NCI-H2171 treated with DMSO at 0.1 percent for 48 hours (cell line): ENCODE results near the gene MCCD1.
"Not testable (repeated sequence)": the region's sequence is repeated elsewhere in the genome, so short reads cannot be mapped to it uniquely, and the experiment has no call there.

Source experiments
- DNase-seq: peaks from one replicate; lab custom pipeline; 2025; lab: John Stamatoyannopoulos, UW

Gene MCCD1, protein sequence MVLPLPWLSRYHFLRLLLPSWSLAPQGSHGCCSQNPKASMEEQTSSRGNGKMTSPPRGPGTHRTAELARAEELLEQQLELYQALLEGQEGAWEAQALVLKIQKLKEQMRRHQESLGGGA

DNA sequence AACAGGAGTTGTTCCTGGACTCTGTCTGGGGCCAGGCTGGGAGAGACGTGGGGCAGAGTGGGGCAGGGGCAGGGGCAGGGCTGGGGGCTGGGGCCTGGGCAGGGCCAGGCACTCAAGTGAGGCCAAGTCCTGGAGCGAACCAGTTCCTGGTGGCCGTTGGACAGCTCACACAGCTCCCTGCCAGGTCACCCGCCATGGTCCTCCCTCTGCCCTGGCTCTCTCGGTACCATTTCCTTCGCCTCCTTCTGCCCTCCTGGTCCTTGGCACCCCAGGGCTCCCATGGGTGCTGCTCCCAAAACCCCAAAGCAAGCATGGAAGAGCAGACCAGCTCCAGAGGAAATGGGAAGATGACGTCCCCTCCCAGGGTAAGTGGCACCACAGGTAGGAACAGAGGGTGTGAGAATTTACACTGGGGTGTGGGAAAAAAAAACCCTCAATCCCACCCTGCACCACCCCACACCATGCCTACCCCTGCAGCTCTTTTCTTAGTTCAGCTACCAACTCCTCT, at the start of gene MCCD1:
Gene MCCD1 (plus strand): TSS at position 142 of the 508 bp plus-strand sequence. CDS start 53 bp downstream, at position 195.
- no peak for DNase-seq

DNA sequence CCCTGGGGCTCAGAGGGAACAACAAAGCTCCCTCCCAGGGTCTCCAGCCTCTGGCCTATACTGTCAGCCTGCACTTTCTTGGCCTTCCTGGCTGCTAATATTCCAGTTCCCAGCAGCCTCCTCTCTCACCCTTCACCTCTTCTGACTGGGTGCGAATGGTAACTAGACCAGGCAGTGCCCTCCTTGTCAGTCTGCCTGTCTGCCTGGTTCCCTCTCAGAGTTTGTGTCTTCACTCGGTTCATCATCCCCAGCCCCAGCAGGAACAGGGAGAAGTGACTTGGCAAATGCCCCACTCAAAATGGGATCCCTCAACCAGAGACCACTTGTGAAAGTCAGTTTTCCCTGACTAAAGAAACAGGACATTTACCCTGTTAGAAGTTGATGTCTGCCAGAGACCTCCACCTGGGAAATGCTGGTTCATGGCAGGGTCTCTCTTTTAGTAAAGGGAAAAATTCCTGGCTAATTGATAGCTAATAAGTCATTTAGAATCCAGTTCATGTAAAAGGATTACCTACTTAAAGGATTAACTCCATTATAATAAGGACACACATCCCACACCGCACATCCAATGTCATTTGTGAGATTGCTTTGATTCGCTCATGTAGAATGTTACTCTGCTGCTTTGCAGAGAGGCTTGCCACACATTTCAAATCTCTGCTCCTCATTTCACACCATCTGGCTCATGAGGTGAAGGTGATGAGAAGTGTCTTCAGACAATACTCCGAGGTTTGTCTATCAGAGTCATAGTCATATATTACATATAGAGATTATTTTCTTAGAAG, 49.4 kb upstream of the MCCD1 start:
- no peak for DNase-seq

GRCh38 chr6:31479933-31480535, 48.7 kb upstream of the MCCD1 start:
- peak; percentile 50 for DNase-seq

DNA sequence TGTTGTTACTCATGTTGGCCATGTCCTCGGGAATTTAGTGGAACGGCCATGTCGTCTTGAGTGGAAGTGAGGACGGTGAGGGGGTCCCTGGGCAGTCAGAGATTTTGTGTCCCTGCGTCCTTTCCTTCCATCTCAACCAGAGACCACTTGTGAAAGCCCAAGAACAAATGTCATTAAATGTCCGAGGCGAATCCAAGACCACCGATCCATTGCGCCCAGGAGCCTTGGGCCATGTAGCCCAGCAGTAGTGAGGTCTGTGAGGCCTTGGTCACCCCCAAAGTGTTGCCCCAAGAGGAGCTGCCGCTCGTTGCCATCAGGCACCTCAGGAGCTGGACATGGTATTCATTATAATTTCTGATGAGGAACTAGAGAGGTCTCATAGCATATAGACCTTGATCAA, 48.2 kb upstream of the MCCD1 start:
- no peak for DNase-seq

DNA sequence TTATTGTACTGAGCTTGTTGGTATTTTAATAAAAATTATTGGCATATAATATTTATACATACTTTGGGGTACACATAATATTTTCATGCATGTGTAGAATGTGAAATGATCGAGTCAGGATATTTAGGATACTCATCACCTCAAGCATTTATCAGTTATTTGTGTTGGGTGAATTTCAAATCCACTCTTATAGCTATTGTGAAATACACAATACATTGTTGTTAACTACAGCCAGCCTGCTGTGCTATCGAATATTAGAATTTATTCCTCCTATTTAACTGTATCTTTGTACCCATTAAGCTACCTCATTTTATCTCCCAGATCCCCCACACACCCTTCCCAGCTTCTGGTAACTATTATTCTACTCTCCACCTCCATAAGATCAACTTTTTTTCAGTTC, 45.4 kb upstream of the MCCD1 start:
- DNase-seq = no peak

- DNase-seq = no peak
Observed at GRCh38 chr6:31485055-31485454, 43.7 kb upstream of the MCCD1 start.

DNA sequence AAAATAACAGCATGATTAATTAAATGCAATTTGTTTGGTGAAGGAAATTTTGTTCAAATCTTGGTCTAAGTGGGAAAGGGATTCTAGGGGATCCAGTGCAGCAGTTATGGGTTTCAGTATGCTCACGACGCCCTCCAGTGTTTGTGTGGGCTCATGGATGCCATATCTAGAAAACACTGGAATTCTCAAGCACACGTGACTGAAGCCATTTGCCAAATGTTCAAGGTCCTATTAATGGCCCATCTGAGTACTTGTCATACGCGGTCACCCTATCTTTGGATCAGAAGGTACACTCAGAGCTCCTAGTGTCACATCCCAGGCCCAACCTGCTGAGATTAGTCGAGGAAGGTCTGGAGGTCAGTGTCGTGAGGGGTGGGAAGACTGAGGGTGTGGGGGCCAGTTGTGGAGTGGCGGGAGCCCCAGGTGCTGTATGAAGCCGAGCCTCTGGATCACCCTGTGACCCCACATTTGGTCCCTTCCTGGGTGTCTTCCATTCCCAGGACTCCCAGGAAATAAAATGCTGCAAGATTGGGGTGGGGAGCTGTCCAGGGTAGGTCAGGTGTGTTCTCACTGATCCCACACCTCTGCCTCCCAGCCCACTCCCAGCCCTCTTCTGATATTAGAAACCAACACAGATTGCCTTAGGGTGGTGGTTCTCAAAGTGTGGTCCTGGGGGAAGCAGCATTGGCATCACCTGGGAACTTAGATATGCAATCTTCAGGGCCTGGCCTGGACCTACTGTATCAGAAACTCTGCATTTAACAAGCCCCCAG, 42.5 kb upstream of the MCCD1 start:
- DNase-seq = not testable (repeated sequence)

GRCh38 chr6:31487674-31488073, 41.1 kb upstream of the MCCD1 start:
- not testable (repeated sequence) for DNase-seq

- no peak for DNase-seq
Observed at GRCh38 chr6:31489086-31489485, 39.7 kb upstream of the MCCD1 start.

DNA sequence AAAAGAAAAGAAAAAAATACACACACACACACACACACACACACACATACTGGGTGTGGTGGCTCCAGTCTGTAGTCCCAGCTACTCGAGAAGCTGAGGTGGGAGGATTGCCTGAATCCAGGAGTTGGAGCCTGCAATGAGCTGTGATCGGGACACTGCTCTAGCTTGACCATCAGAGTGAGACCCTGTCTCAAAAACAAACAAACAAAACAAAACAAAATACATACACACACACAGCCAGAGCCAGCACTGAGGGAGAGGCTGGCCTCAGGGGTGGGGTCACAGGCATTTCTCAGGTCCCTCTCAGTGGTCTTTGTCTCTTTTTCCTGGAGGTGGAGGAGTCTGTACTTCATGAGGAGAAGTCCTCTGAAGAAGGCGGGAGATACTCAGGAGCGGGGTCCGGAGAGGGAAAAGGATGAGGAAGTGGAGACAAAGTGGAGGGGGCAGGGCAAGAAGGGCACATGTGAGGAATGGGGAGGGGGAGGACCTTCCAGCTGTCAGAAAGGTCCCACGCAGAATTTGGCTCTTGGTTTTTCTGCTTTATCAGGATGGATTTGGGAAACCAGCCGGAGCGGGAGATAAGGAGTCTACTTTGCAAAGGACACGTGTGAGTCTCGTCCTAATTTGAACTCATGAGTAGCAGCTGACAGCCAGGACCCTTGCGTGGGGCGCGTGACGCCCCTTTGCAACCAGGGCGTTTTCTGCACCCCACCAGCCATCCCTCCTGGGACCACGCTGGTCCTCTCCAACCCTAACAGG, 38.5 kb upstream of the MCCD1 start:
- DNase-seq = no peak

DNA sequence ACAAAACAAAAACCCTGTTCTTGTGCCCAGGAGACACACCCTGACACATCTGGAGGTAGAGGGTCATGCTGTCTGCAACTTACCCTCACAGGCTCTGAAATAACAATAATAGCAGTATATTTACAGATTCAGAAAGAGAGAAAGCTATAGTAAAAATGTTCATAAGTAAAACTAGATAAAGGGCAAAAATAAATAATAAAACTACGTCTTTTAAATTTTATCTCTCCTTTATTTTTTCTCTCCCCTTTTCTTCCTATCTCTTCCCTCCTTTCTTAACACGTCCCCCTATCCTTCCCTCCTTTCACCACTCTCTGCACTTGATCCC, 35.2 kb upstream of the MCCD1 start:
- not testable (repeated sequence) for DNase-seq

GRCh38 chr6:31493875-31494694, 34.7 kb upstream of the MCCD1 start:
- DNase-seq = peak; percentile 53

- no peak for DNase-seq
Observed at GRCh38 chr6:31495580-31495979, 33.2 kb upstream of the MCCD1 start.

DNA sequence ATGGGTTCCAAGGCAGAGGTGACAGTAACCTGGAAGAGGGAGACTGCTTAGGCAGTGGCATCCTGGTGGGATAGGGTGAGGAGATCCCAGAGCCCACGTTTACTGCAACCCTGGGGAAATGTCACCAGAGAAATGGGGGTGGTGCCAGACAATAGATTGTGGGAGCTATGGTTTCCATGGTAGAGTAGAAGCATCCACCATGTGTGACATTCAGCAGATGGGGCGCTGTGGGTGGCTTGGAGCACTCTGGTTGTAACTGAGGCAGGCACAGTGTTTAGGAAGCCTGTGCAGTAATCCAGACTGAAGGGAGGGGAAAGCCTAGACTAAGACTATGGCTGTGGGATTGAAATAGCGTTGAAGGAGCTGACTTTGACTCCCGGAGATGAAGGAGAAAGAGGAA, 31.9 kb upstream of the MCCD1 start:
- peak; percentile 2 for DNase-seq

- peak; percentile 83 for DNase-seq
Observed at GRCh38 chr6:31497531-31498476, 31.0 kb upstream of the MCCD1 start, which contains the start of gene MICB. TSS of gene MICB (plus strand) at chr6:31498145. CDS start at chr6:31498194, 49 bp downstream.

DNA sequence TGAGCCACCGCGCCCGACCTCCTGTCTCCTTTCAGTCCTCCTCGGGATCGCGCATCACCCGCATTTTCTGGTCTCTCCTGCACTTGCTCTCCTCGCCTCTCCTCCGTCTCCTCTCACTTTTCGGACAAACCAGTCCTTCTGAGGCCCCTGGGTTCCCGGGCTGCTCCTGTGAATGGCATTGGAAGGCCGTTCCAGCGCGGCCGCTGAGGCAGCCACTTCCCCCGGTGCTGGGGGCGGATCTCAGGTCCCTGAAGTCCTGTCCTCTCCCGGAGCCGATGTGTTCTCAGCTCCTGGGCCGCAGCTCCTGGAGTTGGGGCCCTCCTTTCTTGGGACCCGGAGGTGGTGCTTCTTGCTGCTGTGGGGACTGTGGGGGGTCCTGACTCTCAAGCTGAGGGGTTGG, 30.0 kb upstream of the MCCD1 start:
- no peak for DNase-seq

DNA sequence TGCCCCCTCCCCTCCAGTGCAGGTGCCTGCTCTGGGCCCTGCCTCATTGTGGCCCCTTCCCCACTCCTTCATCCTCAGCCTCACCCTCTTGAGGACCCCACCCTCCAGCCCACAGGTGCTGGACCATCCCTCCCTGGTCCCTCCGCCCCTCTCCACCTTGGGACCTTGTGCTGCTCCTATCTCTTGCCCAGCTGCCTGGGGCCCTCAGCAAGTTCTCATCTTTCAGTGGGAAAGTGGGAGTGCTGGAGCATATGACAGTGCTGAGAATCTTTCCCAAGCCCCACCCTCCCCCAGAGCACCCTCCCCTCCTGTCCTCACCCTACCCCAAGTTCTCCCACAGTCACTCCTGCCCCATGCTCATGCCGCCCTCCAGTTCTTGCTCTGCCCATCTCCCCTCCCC, 29.1 kb upstream of the MCCD1 start:
- not testable (repeated sequence) for DNase-seq

DNA sequence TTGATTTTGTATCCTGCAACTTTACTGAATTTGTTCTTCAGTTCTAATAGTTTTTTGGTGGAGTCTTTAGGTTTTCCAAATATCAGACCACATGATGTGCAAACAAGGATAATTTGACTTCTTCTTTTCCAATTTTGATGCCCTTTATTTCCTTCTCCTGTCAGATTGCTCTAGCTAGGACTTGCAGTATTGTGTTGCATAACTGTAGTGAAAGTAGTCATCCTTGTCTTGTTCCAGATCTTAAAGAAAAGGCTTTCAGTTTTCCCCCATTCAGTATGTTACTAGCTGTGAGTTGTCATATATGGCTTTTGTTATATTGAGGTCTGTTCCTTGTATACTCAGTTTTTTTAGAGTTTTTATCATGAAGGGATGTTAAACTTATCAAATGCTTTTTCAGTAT, 26.2 kb upstream of the MCCD1 start:
- DNase-seq = no peak

DNA sequence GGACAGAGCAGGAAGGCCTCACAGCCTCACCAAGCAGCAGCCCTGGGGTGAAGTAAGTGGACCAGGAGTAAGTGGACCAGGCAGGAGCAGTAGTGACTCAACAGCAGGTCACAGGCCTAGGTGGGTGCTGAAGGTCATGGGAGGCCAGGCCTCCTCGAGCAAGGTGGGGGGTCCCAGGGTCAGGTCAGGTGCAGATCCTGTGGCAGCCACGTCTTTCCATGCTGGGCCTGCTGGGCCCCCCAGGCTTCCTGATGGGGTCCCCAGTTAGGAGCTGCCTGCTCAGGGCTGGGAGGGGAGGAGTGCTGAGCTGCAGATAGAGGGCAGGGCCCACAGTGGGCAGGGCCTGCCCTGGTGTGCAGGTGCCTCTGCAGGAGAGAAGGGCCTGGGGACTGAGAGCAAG, 19.7 kb upstream of the MCCD1 start:
- DNase-seq = not testable (repeated sequence)

- no peak for DNase-seq
Observed at GRCh38 chr6:31510007-31510406, 18.8 kb upstream of the MCCD1 start.
